Spleen (tissue), 13 donors: ENCODE results near the gene CYP2D6. TPM values are rescaled to one million over a fixed set of nuclear protein-coding genes. Genes with fewer than 3 reads are reported as not detected.
"Not testable (repeated sequence)": the region's sequence is repeated elsewhere in the genome, so short reads cannot be mapped to it uniquely, and the experiment has no call there.

Experiments used
- DNase-seq: peaks from one replicate; pipeline ENCODE4 v3.0.0-alpha.2; 2020
- H3K27ac ChIP-seq, 8 donors: fragments of 200-600 bp; sonication (generic) in 7 of 8; 1 replicate in 4 of 8; 2 replicates in 4 of 8; pipeline versions ENCODE4 v1.5.0 to v1.8.0; 2016 to 2021; ENCODE audit warnings: inconsistent platforms in 4 of 8, mild to moderate bottlenecking in 4 of 8, moderate library complexity in 1 of 8
- H3K27me3 ChIP-seq, 7 donors: fragments of 200-600 bp; sonication (generic) in 6 of 7; replicated peaks in 1 of 7; 1 replicate in 4 of 7; 2 replicates in 3 of 7; pipeline versions ENCODE4 v1.5.0 to v1.8.0; 2016 to 2021; ENCODE audit warnings: inconsistent platforms in 3 of 7, mild to moderate bottlenecking in 1 of 7
- H3K36me3 ChIP-seq, 6 donors: fragments of 200-600 bp; sonication (generic) in 5 of 6; 1 replicate in 4 of 6; 2 replicates in 2 of 6; pipeline versions ENCODE4 v1.5.0 to v1.8.0; 2016 to 2021; ENCODE audit warnings: inconsistent platforms in 2 of 6
- H3K4me1 ChIP-seq, 6 donors: fragments of 200-600 bp; sonication (generic) in 5 of 6; 1 replicate in 3 of 6; 2 replicates in 3 of 6; pipeline versions ENCODE4 v1.5.0 to v1.8.0; 2016 to 2021; ENCODE audit warnings: inconsistent platforms in 3 of 6
- H3K4me3 ChIP-seq, 8 donors: fragments of 200-600 bp; sonication (generic) in 7 of 8; 1 replicate in 4 of 8; 2 replicates in 4 of 8; pipeline versions ENCODE4 v1.5.0 to v1.8.0; 2016 to 2021; ENCODE audit warnings: inconsistent platforms in 4 of 8, mild to moderate bottlenecking in 4 of 8, moderate library complexity in 2 of 8
- H3K9me3 ChIP-seq, 8 donors: fragments of 200-600 bp; sonication (generic) in 7 of 8; 1 replicate in 4 of 8; 2 replicates in 4 of 8; pipeline versions ENCODE4 v1.5.0 to v1.8.0; 2016 to 2021; ENCODE audit warnings: inconsistent platforms in 4 of 8
- POLR2A ChIP-seq, 3 donors: fragments of 450-650 bp; IDR thresholded peaks; one replicate each; pipeline ENCODE4 v1.5.1; 2017; ENCODE audit warnings: antibody characterized with exemption in 3 of 3, mild to moderate bottlenecking in 1 of 3
- POLR2AphosphoS5 ChIP-seq, 3 donors: sonication (generic); formaldehyde crosslinking; IDR thresholded peaks; one replicate each; pipeline ENCODE4 v1.5.1; 2017; ENCODE audit warnings: antibody characterized with exemption in 3 of 3
- WGBS, 5 donors: extraction: QIAGEN DNeasy Blood & Tissue Kit in 3 of 5; methylation state at CpG; one replicate each; pipeline versions ENCODE4 v1.1.5 to v1.1.7; 2013 to 2018; 5-methylcytosine and 5-hydroxymethylcytosine counted together
- intact Hi-C: fragments of 100-400 bp; cut with DNase I; formaldehyde crosslinking; loops from one replicate; pipeline ENCODE4 v1.15.0; 2023; ENCODE audit warnings: low total_unique reads
- long read RNA-seq, 2 donors: transcript quantifications; one replicate each; lab custom pipeline, GENCODE V29; 2026
- polyA plus RNA-seq, 3 donors: library from polyadenylated mRNA; stranded (reverse); fragments of 200-250 nt; gene quantifications; one replicate each; pipeline ENCODE4 v1.2.1, GENCODE V29; 2013
- total RNA-seq, 7 donors: library from RNA; depleted of rRNA in 3 of 7; stranded (reverse); fragments of >200 nt in 3 of 7; fragmentation: NEBNext Ultra II Directional in 4 of 7; extraction: Animal tissue kit (Norgen Biotek cat#: 25700) in 4 of 7; gene quantifications; one replicate each; pipeline versions ENCODE4 v1.1.0 to v1.2.1, GENCODE V29; 2016 to 2021
- TF ChIP-seq, protein P1 (sequence below), 11 experiments: fragments of 200-600 bp in 7 of 11; fragments of 450-650 bp in 4 of 11; sonication (generic) in 4 of 11; IDR thresholded peaks in 8 of 11; conservative IDR thresholded peaks in 3 of 11; 1 replicate in 7 of 11; 2 replicates in 4 of 11; pipeline versions ENCODE4 v1.4.0 to v1.8.0; 2016 to 2021; ENCODE audit warnings: antibody characterized with exemption in 11 of 11, inconsistent platforms in 4 of 11, mild to moderate bottlenecking in 1 of 11
- donor health status: healthy with polysubstance abuse.
- donor health status: DM: no; HTN: no; CAD: no; lungs with moderate emphysema.
- donor health status: DM: no; HTN: no; CAD: no.
- donor health status: Bipolar disorder and iron deficiency.
- donor health status: healthy.
- donor health status: DM: no; HTN: no; CAD: no.
- donor health status: DM: yes; HTN: yes; CAD: no.

CYP2D6 gene
- total RNA-seq: 1 to 10 TPM; 1.2 to 3.6 (median 2.1) TPM
- polyA plus RNA-seq: 1 to 10 TPM; 2.4 to 3.5 (median 3.0) TPM
- long read RNA-seq, donor 1: 0 reads
- long read RNA-seq, donor 2: 0 reads

DNA sequence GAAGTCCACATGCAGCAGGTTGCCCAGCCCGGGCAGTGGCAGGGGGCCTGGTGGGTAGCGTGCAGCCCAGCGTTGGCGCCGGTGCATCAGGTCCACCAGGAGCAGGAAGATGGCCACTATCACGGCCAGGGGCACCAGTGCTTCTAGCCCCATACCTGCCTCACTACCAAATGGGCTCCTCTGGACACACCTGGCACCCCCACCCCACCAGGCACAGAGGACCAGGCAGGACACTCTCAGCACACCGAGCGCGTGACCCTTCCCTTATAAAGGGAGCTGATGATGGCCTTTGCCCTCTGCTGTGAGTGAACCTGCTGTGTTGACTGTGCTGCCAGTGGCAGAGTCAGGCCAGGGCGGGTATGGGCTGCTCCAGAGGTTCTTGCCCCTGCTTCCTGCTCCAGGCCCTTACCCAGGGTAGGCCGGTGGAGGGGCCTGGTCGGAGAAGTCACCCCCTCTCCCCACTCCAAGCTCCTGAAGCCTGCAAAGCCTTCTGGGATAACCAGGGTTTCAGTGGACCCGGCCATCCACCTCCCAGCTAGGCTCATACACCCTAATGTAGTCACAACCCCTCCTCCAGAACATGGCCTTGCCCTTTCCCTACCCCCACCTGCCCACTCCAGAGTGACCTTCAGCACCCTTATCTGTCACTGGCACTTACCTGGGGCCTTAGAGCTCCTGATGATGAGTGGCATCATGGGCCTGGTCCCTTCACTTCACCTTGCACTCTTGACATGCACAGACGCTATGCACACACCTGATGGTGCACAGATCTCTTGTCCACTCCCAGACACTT is at the start of gene CYP2D6:
Gene CYP2D6, minus strand, starts transcription at position 172 of the 793 bp plus-strand sequence. Its CDS starts 19 bp downstream, at position 153.
- TF ChIP-seq POLR2AphosphoS5 (IDR thresholded peaks at IDR 0.05): peak in 1 of 3 donors; percentile 25
- DNase-seq: not testable (repeated sequence)
- WGBS, 5 donors: 74 to 90% (median 84%) methylated on average over 6 to 13 of the region's 14 CpGs

GRCh38 chr22:42179616-42180015 is 49.0 kb upstream of the CYP2D6 start:
- intact Hi-C loops: no loop called here
- H3K9me3 ChIP-seq: no peaks in the 10 kb centered on the region
- no peak for TF ChIP-seq POLR2A (IDR thresholded peaks at IDR 0.05)
- TF ChIP-seq, protein P1, sequence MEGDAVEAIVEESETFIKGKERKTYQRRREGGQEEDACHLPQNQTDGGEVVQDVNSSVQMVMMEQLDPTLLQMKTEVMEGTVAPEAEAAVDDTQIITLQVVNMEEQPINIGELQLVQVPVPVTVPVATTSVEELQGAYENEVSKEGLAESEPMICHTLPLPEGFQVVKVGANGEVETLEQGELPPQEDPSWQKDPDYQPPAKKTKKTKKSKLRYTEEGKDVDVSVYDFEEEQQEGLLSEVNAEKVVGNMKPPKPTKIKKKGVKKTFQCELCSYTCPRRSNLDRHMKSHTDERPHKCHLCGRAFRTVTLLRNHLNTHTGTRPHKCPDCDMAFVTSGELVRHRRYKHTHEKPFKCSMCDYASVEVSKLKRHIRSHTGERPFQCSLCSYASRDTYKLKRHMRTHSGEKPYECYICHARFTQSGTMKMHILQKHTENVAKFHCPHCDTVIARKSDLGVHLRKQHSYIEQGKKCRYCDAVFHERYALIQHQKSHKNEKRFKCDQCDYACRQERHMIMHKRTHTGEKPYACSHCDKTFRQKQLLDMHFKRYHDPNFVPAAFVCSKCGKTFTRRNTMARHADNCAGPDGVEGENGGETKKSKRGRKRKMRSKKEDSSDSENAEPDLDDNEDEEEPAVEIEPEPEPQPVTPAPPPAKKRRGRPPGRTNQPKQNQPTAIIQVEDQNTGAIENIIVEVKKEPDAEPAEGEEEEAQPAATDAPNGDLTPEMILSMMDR (IDR thresholded peaks at IDR 0.05 in 8 of 11, conservative IDR thresholded peaks at IDR 0.05 in 3 of 11): no peak
- no peak for TF ChIP-seq POLR2AphosphoS5 (IDR thresholded peaks at IDR 0.05)
- 68 to 79% (median 75%) methylated on average over 5 to 6 of the region's 6 CpGs for WGBS, 5 donors
- H3K36me3 ChIP-seq: peaks cover 0 to 52% (median 3%) of the 10 kb centered on the region in 6 donors
- no peak for DNase-seq
- peaks cover 0 to 67% (median 11%) of the 10 kb centered on the region in 6 donors for H3K4me1 ChIP-seq
- peak overlapping the region in 2 of 8 donors; percentile 5 to 27 for H3K27ac ChIP-seq
- no peaks in the 10 kb centered on the region for H3K27me3 ChIP-seq
- no peak overlapping the region for H3K4me3 ChIP-seq

More for the DNA sequence above, at the start of gene CYP2D6:
- H3K36me3 ChIP-seq, intact Hi-C loops, H3K4me1 ChIP-seq, H3K9me3 ChIP-seq, H3K4me3 ChIP-seq, H3K27me3 ChIP-seq, H3K27ac ChIP-seq: not testable (repeated sequence)

DNA sequence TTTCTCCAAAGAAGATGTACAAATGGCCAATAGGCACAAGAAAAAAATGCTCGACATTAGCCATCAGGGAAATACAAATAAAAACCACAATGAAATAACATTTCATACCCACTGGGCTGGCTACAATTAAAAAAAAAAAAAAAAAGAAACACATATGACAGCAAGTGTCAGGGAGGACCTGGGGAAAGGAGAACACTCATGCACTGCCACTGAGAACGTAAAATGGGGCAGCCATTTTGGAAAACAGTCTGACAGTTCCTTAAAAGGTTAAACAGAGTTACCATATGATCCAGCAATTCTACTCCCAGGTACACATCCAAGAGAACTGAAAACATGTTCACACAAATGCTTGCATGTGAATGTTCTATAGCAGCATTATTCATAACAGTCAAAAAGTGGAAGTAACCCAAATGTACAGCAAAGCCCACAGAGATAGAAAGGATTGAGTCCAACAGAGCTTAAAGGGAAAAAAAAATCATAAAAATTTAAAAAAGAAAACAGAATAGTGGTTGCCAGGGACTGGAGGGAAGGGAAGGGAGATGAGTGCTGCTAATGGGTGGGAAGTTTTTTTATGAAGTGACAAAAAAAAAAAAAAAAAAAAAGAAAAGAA is 48.4 kb upstream of the CYP2D6 start:
- TF ChIP-seq POLR2A (IDR thresholded peaks at IDR 0.05) (no peak), POLR2AphosphoS5 (IDR thresholded peaks at IDR 0.05) (no peak)
- TF ChIP-seq, protein P1 (IDR thresholded peaks at IDR 0.05 in 8 of 11, conservative IDR thresholded peaks at IDR 0.05 in 3 of 11): no peak
- H3K4me3 ChIP-seq: no peak overlapping the region
- peaks cover 0 to 53% (median 3%) of the 10 kb centered on the region in 6 donors for H3K36me3 ChIP-seq
- H3K4me1 ChIP-seq: peaks cover 0 to 67% (median 17%) of the 10 kb centered on the region in 6 donors
- intact Hi-C loops: no loop called here
- no peaks in the 10 kb centered on the region for H3K9me3 ChIP-seq
- WGBS, 5 donors: 90 to 100% (median 97%) methylated on average over 2 of the region's 2 CpGs
- no peaks in the 10 kb centered on the region for H3K27me3 ChIP-seq
- DNase-seq: no peak
- H3K27ac ChIP-seq: no peak overlapping the region

GRCh38 chr22:42177891-42178336 is 47.3 kb upstream of the CYP2D6 start:
- Histone ChIP-seq H3K4me1 (peaks cover 0 to 67% (median 24%) of the 10 kb centered on the region in 6 donors), H3K9me3 (no peaks in the 10 kb centered on the region), H3K27me3 (no peaks in the 10 kb centered on the region), H3K27ac (no peak overlapping the region), H3K36me3 (peaks cover 0 to 53% (median 3%) of the 10 kb centered on the region in 6 donors), H3K4me3 (no peak overlapping the region)
- DNase-seq: no peak
- TF ChIP-seq POLR2AphosphoS5 (IDR thresholded peaks at IDR 0.05) (no peak), POLR2A (IDR thresholded peaks at IDR 0.05) (no peak)
- TF ChIP-seq, protein P1 (IDR thresholded peaks at IDR 0.05 in 8 of 11, conservative IDR thresholded peaks at IDR 0.05 in 3 of 11): no peak
- WGBS, 5 donors: 83 to 94% (median 91%) methylated on average over 5 of the region's 5 CpGs
- intact Hi-C loops: no loop called here
